Measurements from ENCODE around the gene ST6GALNAC1. TPM values are rescaled to one million over a fixed set of nuclear protein-coding genes. Genes with fewer than 3 reads are reported as not detected.

The ST6GALNAC1 gene
- total and polyA plus RNA-seq, 2 donors (not counting 3 experiments of a cell fraction or from before 2014, with no cell fraction given): 0.19 to 0.55 TPM

DNA sequence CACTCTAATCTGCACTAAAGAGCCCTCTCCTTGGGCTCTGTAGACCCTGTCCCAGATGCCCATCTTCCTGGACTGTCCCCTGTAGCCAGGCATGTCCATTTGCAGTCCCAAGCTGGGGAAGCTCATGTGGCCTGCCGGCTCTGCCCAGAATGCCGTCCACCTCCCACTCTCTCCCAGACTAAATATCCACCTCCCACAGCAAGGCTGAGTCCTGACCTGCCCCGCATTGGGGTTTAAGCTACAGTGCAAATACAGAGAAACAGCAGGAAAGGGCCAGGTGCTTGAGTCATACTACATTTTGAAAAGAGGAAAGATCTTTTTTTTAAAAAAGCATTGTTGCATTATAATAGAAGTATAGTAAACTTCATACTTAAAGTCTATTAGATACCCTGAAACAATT lies 60.9 kb downstream of the ST6GALNAC1 start:
- Histone ChIP-seq H3K4me1 (ENCODE audit: control insufficient read depth, extremely low read depth, insufficient read depth, low read length) (peaks cover 5% of the 10 kb centered on the region), H3K9me3 (replicated peaks; ENCODE audit: control insufficient read depth, insufficient read depth, low read length) (no peaks in the 10 kb centered on the region), H3K9me1 (replicated peaks; ENCODE audit: control insufficient read depth, extremely low read depth, insufficient read depth, low read length) (no peaks in the 10 kb centered on the region), H2AFZ (ENCODE audit: low read depth, low read length) (no peak overlapping the region), H3K4me3 (replicated peaks in 1 of 3; ENCODE audit: insufficient read depth in 1 of 3, low read depth in 1 of 3, low read length in 3 of 3) (no peak overlapping the region), H3K79me2 (ENCODE audit: control insufficient read depth, insufficient read depth, low read length) (no peaks in the 10 kb centered on the region), H3K27ac (ENCODE audit: insufficient read depth, low read depth, low read length) (no peak overlapping the region), H3K4me2 (ENCODE audit: insufficient read depth, low read length) (no peak overlapping the region), H4K20me1 (replicated peaks; ENCODE audit: control insufficient read depth, extremely low read depth, insufficient read depth, low read length) (no peaks in the 10 kb centered on the region), H3K27me3 (ENCODE audit: control insufficient read depth in 2 of 2, insufficient read depth in 2 of 2, low read length in 2 of 2) (peaks cover 14 to 18% of the 10 kb centered on the region in 2 experiments), H3K36me3 (ENCODE audit: control insufficient read depth in 2 of 2, extremely low read depth in 1 of 2, insufficient read depth in 2 of 2, low read length in 2 of 2) (no peaks in the 10 kb centered on the region), H3K9ac (replicated peaks; ENCODE audit: extremely low read depth, insufficient read depth, low read length) (no peak overlapping the region)
- ChIA-PET CTCF (interaction anchor here (1.6 kb wide), 1 partner anchor 42 kb away, joined by 4 read pairs; no protein-coding TSS in a partner anchor), POLR2A (no interaction called here)
- dilution Hi-C loops (cut with MboI; ENCODE audit: extremely low pct_ligation_motif_present, low sequenced_read_pairs): no loop called here
- no peak for DNase-seq (ENCODE audit: low read depth, low spot score)
- TF ChIP-seq, protein P1, sequence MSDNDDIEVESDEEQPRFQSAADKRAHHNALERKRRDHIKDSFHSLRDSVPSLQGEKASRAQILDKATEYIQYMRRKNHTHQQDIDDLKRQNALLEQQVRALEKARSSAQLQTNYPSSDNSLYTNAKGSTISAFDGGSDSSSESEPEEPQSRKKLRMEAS (IDR thresholded peaks at IDR 0.05; ENCODE audit: insufficient read depth, insufficient read length): no peak
- BruUV-seq (replicated peaks): no TSS peak
- intact Hi-C loops (cut with micrococcal nuclease): no loop called here
- FAIRE-seq: no peak

DNA sequence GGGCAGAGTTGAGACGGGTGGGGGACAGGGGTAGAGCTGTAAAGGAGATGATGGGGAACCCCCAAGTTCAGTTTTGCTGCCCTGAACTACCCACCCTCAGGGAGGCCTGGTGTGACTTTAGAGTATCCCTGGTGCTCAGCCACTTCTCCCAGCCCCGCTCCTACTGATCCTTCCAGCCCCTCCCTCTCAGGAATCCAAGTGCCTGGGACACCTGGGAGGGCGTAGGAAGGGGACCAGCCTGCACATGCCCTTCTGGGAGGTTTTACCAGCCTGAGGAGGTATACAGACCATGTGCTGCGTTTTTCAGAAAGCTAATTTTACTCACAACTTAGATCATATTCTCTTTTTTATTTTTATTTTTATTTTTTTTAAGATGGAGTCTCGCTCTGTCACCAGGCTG lies 62.0 kb downstream of the ST6GALNAC1 start:
- no peaks in the 10 kb centered on the region for H3K9me1 ChIP-seq (replicated peaks; ENCODE audit: control insufficient read depth, extremely low read depth, insufficient read depth, low read length)
- DNase-seq (ENCODE audit: low read depth, low spot score) (no peak), FAIRE-seq (no peak)
- peaks cover 5% of the 10 kb centered on the region for H3K4me1 ChIP-seq (ENCODE audit: control insufficient read depth, extremely low read depth, insufficient read depth, low read length)
- H2AFZ ChIP-seq (ENCODE audit: low read depth, low read length): no peak overlapping the region
- no peak overlapping the region for H3K4me2 ChIP-seq (ENCODE audit: insufficient read depth, low read length)
- H3K9ac ChIP-seq (replicated peaks; ENCODE audit: extremely low read depth, insufficient read depth, low read length): no peak overlapping the region
- no peaks in the 10 kb centered on the region for H3K36me3 ChIP-seq (ENCODE audit: control insufficient read depth in 2 of 2, extremely low read depth in 1 of 2, insufficient read depth in 2 of 2, low read length in 2 of 2)
- no peaks in the 10 kb centered on the region for H3K9me3 ChIP-seq (replicated peaks; ENCODE audit: control insufficient read depth, insufficient read depth, low read length)
- H4K20me1 ChIP-seq (replicated peaks; ENCODE audit: control insufficient read depth, extremely low read depth, insufficient read depth, low read length): no peaks in the 10 kb centered on the region
- CTCF ChIA-PET: interaction anchor here (0.8 kb wide), 1 partner anchor 14 kb away, joined by 4 read pairs; no protein-coding TSS in a partner anchor
- H3K27me3 ChIP-seq (ENCODE audit: control insufficient read depth in 2 of 2, insufficient read depth in 2 of 2, low read length in 2 of 2): peaks cover 6 to 12% of the 10 kb centered on the region in 2 experiments
- intact Hi-C loops (cut with micrococcal nuclease): no loop called here
- BruUV-seq (replicated peaks): no TSS peak
- no peak overlapping the region for H3K4me3 ChIP-seq (replicated peaks in 1 of 3; ENCODE audit: insufficient read depth in 1 of 3, low read depth in 1 of 3, low read length in 3 of 3)
- H3K79me2 ChIP-seq (ENCODE audit: control insufficient read depth, insufficient read depth, low read length): no peaks in the 10 kb centered on the region
- dilution Hi-C loops (cut with MboI; ENCODE audit: extremely low pct_ligation_motif_present, low sequenced_read_pairs): no loop called here
- POLR2A ChIA-PET: interaction anchor here (0.6 to 0.7 kb wide), 3 partner anchors 14 to 290 kb away, joined by 4 to 8 read pairs (median 6); no protein-coding TSS in a partner anchor
- no peak overlapping the region for H3K27ac ChIP-seq (ENCODE audit: insufficient read depth, low read depth, low read length)
- no peak for TF ChIP-seq MYC (IDR thresholded peaks at IDR 0.05; ENCODE audit: low read depth, low read length)
- no peak for TF ChIP-seq GATA2 (IDR thresholded peaks at IDR 0.05; ENCODE audit: insufficient read depth, insufficient read length, low read depth, low read length)
- no peak for TF ChIP-seq POLR2A (IDR thresholded peaks at IDR 0.05; ENCODE audit: low read depth, low read length)
- no peak for TF ChIP-seq FOS (IDR thresholded peaks at IDR 0.05; ENCODE audit: borderline replicate concordance, insufficient read depth, low read length)
- no peak for TF ChIP-seq POLR2AphosphoS5 (IDR thresholded peaks at IDR 0.05; ENCODE audit: insufficient read depth, low read depth, low read length)
- TF ChIP-seq, protein P2, sequence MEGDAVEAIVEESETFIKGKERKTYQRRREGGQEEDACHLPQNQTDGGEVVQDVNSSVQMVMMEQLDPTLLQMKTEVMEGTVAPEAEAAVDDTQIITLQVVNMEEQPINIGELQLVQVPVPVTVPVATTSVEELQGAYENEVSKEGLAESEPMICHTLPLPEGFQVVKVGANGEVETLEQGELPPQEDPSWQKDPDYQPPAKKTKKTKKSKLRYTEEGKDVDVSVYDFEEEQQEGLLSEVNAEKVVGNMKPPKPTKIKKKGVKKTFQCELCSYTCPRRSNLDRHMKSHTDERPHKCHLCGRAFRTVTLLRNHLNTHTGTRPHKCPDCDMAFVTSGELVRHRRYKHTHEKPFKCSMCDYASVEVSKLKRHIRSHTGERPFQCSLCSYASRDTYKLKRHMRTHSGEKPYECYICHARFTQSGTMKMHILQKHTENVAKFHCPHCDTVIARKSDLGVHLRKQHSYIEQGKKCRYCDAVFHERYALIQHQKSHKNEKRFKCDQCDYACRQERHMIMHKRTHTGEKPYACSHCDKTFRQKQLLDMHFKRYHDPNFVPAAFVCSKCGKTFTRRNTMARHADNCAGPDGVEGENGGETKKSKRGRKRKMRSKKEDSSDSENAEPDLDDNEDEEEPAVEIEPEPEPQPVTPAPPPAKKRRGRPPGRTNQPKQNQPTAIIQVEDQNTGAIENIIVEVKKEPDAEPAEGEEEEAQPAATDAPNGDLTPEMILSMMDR (IDR thresholded peaks at IDR 0.05; ENCODE audit: extremely low read depth in 1 of 2, insufficient read depth in 1 of 2, low read depth in 1 of 2, low read length in 2 of 2): no peak
- TF ChIP-seq EZH2 (IDR thresholded peaks at IDR 0.05; ENCODE audit: borderline replicate concordance, low read depth, low read length, severe bottlenecking): no peak
- TF ChIP-seq, protein P1 (IDR thresholded peaks at IDR 0.05; ENCODE audit: insufficient read depth, insufficient read length): no peak
- no peak for TF ChIP-seq JUN (IDR thresholded peaks at IDR 0.05; ENCODE audit: borderline replicate concordance, insufficient read depth, insufficient read length, low read depth)

Measured in endothelial cell of umbilical vein (primary cell).